WTC11 (cell line): ENCODE results near the gene SLC44A5. TPM values are rescaled to one million over a fixed set of nuclear protein-coding genes. Genes with fewer than 3 reads are reported as not detected.

Experiments
- ATAC-seq: fragments of 200-7000 bp; cut with Tn5 transposase; 2 replicates; pipeline ENCODE4 v1.10.0; 2021; ENCODE audit warnings: mild to moderate bottlenecking, moderate library complexity
- CTCF ChIA-PET: fragments of 300-600 bp; sonication (Branson Sonifier 250); formaldehyde crosslinking; loops from one replicate; lab custom pipeline; 2021; ENCODE audit warnings: antibody characterized with exemption; lab: Charles Lee
- POLR2A ChIA-PET: fragments of 350-600 bp; sonication (Branson Sonifier 250); formaldehyde crosslinking; loops from one replicate; lab custom pipeline; 2021; ENCODE audit warnings: antibody characterized with exemption; lab: Charles Lee
- DNase-seq: peaks from one replicate; pipeline ENCODE4 v3.0.0; 2021; ENCODE audit warnings: low spot score
- H3K27ac Mint-ChIP-seq: 2 replicates; pipeline ENCODE4 v1.8.0; 2021; ENCODE audit warnings: mixed read lengths
- H3K27me3 Mint-ChIP-seq: 2 replicates; pipeline ENCODE4 v1.8.0; 2021; ENCODE audit warnings: low read depth, mild to moderate bottlenecking, moderate library complexity, mixed read lengths
- H3K36me3 Mint-ChIP-seq: 2 replicates; pipeline ENCODE4 v1.8.0; 2021; ENCODE audit warnings: mixed read lengths
- H3K4me1 Mint-ChIP-seq: 2 replicates; pipeline ENCODE4 v1.8.0; 2022; ENCODE audit warnings: mixed read lengths
- H3K4me3 Mint-ChIP-seq: 2 replicates; pipeline ENCODE4 v1.8.0; 2021; ENCODE audit warnings: mild to moderate bottlenecking, moderate library complexity, mixed read lengths
- H3K9me3 Mint-ChIP-seq: 2 replicates; pipeline ENCODE4 v1.8.0; 2021; ENCODE audit warnings: mixed read lengths
- CTCF ChIP-seq: fragments of 200-600 bp; IDR thresholded peaks from 2 replicates; pipeline ENCODE4 v1.8.0; 2022; ENCODE audit warnings: antibody characterized with exemption
- ELF4 ChIP-seq: sonication (generic); formaldehyde crosslinking; IDR thresholded peaks from 2 replicates; pipeline ENCODE4 v1.8.1; 2022; ENCODE audit warnings: low read depth, mild to moderate bottlenecking, moderate library complexity, missing genetic modification reagents
- ERG ChIP-seq: fragments of 250-450 bp; sonication (Bioruptor Pico); IDR thresholded peaks from 2 replicates; pipeline ENCODE4 v1.8.0; 2021; ENCODE audit warnings: mild to moderate bottlenecking
- ETV6 ChIP-seq: sonication (generic); formaldehyde crosslinking; IDR thresholded peaks from 2 replicates; pipeline ENCODE4 v1.8.1; 2022; ENCODE audit warnings: mild to moderate bottlenecking, missing genetic modification reagents
- FOXP1 ChIP-seq: sonication (generic); formaldehyde crosslinking; IDR thresholded peaks from 2 replicates; pipeline ENCODE4 v1.8.0; 2022; ENCODE audit warnings: missing genetic modification reagents, mild to moderate bottlenecking, moderate library complexity, borderline replicate concordance
- FOXP4 ChIP-seq: sonication (generic); formaldehyde crosslinking; IDR thresholded peaks from 2 replicates; pipeline ENCODE4 v1.8.0; 2022; ENCODE audit warnings: mild to moderate bottlenecking, missing genetic modification reagents
- GABPB1 ChIP-seq: sonication (generic); formaldehyde crosslinking; IDR thresholded peaks from 2 replicates; pipeline ENCODE4 v1.8.1; 2023; ENCODE audit warnings: mild to moderate bottlenecking, missing genetic modification reagents
- HMGA2 ChIP-seq: fragments of 250-450 bp; sonication (Bioruptor Pico); IDR thresholded peaks from 2 replicates; pipeline ENCODE4 v1.4.0; 2021; ENCODE audit warnings: mild to moderate bottlenecking, moderate library complexity
- MYBL2 ChIP-seq: sonication (generic); formaldehyde crosslinking; IDR thresholded peaks from 2 replicates; pipeline ENCODE4 v1.8.1; 2023; ENCODE audit warnings: mild to moderate bottlenecking, moderate library complexity, missing genetic modification reagents
- NR3C1 ChIP-seq: sonication (generic); formaldehyde crosslinking; conservative IDR thresholded peaks from 2 replicates; pipeline ENCODE4 v1.8.1; 2023; ENCODE audit warnings: low read depth, mild to moderate bottlenecking, missing genetic modification reagents
- RORB ChIP-seq: fragments of 250-450 bp; sonication (Bioruptor Pico); IDR thresholded peaks from 2 replicates; pipeline ENCODE4 v1.9.0; 2021; ENCODE audit warnings: mild to moderate bottlenecking
- SMAD3 ChIP-seq: sonication (generic); formaldehyde crosslinking; IDR thresholded peaks from 2 replicates; pipeline ENCODE4 v1.8.0; 2022; ENCODE audit warnings: missing genetic modification reagents, mild to moderate bottlenecking, borderline replicate concordance
- TEAD1 ChIP-seq: sonication (generic); formaldehyde crosslinking; IDR thresholded peaks from 2 replicates; pipeline ENCODE4 v1.8.0; 2022; ENCODE audit warnings: mild to moderate bottlenecking, missing genetic modification reagents
- TP53 ChIP-seq: sonication (generic); formaldehyde crosslinking; IDR thresholded peaks from 2 replicates; pipeline ENCODE4 v1.8.1; 2023; ENCODE audit warnings: mild to moderate bottlenecking, missing genetic modification reagents
- ZNF138 ChIP-seq: sonication (generic); formaldehyde crosslinking; conservative IDR thresholded peaks from 2 replicates; pipeline ENCODE4 v1.8.1; 2022; ENCODE audit warnings: mild to moderate bottlenecking, moderate library complexity, missing genetic modification reagents
- ZNF232 ChIP-seq: sonication (generic); formaldehyde crosslinking; IDR thresholded peaks from 2 replicates; pipeline ENCODE4 v1.8.0; 2022; ENCODE audit warnings: mild to moderate bottlenecking, missing genetic modification reagents
- ZNF416 ChIP-seq: fragments of 250-450 bp; sonication (Bioruptor Pico); IDR thresholded peaks from 2 replicates; pipeline ENCODE4 v1.9.0; 2021; ENCODE audit warnings: mild to moderate bottlenecking, inconsistent platforms
- total RNA-seq: library from RNA; stranded (reverse); gene quantifications from 3 replicates; pipeline ENCODE4 v1.2.3, GENCODE V29; 2021
- TF ChIP-seq, protein P1 (sequence below): fragments of 250-450 bp; sonication (Bioruptor Pico); IDR thresholded peaks from 2 replicates; pipeline ENCODE4 v2.1.2; 2022; ENCODE audit warnings: mild to moderate bottlenecking, moderate library complexity
- TF ChIP-seq, protein P2 (sequence below): sonication (generic); formaldehyde crosslinking; conservative IDR thresholded peaks from 2 replicates; pipeline ENCODE4 v1.8.1; 2022; ENCODE audit warnings: mild to moderate bottlenecking, missing genetic modification reagents
- TF ChIP-seq, protein P3 (sequence below): fragments of 250-450 bp; sonication (Bioruptor Pico); conservative IDR thresholded peaks from 2 replicates; pipeline ENCODE4 v1.9.0; 2021; ENCODE audit warnings: mild to moderate bottlenecking

SLC44A5 gene
- total RNA-seq, 1 experiment from 2014 or later: 1.8 TPM

DNA sequence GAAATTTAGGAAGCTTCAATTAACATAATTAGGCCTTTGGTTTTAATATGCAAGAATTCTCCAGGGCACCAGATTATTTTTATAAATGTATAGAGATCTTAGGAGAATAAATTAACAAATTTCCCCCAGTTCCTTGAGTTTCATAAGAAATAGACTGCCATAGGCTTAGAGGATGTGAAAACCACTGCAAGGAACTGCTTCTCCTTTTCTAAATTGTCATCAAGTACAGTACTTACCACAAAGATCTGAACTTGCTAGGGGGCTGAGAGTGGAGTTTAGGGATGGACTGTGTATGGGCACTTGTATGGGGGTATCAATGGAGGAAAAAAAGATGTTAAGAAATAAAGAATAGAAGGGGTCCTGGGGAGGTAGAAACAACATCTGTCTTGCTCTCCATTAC lies 445.6 kb downstream of the SLC44A5 start:
- TF ChIP-seq TP53 (no peak), TEAD1 (CRISPR knock-in tag) (no peak), RORB (CRISPR knock-in tag) (no peak), FOXP4 (CRISPR knock-in tag) (no peak), SMAD3 (CRISPR knock-in tag) (no peak), CTCF (no peak), MYBL2 (no peak), HMGA2 (CRISPR knock-in tag) (no peak), NR3C1 (CRISPR knock-in tag) (no peak), ZNF232 (CRISPR knock-in tag) (no peak), ELF4 (CRISPR knock-in tag) (no peak), FOXP1 (CRISPR knock-in tag) (no peak), ZNF138 (no peak), ETV6 (CRISPR knock-in tag) (no peak), ZNF416 (CRISPR knock-in tag) (no peak), GABPB1 (CRISPR knock-in tag) (no peak), ERG (CRISPR knock-in tag) (no peak)
- TF ChIP-seq, protein P1, sequence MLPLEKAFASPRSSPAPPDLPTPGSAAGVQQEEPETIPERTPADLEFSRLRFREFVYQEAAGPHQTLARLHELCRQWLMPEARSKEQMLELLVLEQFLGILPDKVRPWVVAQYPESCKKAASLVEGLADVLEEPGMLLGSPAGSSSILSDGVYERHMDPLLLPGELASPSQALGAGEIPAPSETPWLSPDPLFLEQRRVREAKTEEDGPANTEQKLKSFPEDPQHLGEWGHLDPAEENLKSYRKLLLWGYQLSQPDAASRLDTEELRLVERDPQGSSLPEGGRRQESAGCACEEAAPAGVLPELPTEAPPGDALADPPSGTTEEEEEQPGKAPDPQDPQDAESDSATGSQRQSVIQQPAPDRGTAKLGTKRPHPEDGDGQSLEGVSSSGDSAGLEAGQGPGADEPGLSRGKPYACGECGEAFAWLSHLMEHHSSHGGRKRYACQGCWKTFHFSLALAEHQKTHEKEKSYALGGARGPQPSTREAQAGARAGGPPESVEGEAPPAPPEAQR (CRISPR knock-in tag): no peak
- TF ChIP-seq, protein P2, sequence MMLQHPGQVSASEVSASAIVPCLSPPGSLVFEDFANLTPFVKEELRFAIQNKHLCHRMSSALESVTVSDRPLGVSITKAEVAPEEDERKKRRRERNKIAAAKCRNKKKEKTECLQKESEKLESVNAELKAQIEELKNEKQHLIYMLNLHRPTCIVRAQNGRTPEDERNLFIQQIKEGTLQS (CRISPR knock-in tag): no peak
- TF ChIP-seq, protein P3, sequence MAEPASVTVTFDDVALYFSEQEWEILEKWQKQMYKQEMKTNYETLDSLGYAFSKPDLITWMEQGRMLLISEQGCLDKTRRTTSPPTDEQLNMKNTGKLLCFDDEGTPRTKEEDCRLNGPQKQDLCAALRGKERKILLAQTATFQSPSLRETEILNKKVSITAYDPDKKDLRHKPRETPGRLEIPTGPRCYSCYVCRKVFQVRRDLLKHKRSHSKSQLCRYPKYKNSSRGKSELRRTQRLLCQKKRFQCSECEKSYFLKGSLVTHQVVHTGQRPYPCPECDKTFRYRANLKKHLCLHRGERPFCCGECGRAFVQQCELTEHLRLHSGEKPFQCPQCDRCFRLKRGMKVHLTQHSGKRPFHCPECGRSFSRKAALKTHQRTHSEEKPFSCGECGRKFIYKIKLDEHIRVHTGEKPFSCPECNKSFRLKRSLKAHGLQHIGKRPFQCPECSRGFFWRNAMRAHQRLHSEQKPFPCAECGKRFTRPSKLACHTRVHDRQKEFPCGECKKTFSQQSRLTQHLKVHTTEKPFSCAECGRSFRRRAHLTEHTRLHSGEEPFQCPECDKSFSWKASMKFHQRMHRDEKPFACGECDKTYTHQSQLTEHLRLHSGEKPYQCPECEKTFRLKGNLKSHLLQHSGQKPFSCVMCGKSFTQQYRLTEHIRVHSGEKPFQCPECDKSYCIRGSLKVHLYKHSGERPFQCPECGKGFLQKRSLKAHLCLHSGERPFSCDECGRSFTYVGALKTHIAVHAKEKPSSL: no peak
- no peaks in the 10 kb centered on the region for H3K27me3 Mint-ChIP-seq
- H3K36me3 Mint-ChIP-seq: no peaks in the 10 kb centered on the region
- H3K4me3 Mint-ChIP-seq: no peak overlapping the region
- peaks cover 20% of the 10 kb centered on the region for H3K4me1 Mint-ChIP-seq
- CTCF ChIA-PET: no interaction called here
- H3K9me3 Mint-ChIP-seq: no peaks in the 10 kb centered on the region
- H3K27ac Mint-ChIP-seq: no peak overlapping the region
- POLR2A ChIA-PET: no interaction called here
- ATAC-seq (no peak), DNase-seq (no peak)
